Vagina (tissue), 2 donors: ENCODE measurements around the gene RNU5B-1.

ENCODE experiments used
- POLR2A ChIP-seq, 2 donors: fragments of 450-650 bp; IDR thresholded peaks; one replicate each; pipeline ENCODE4 v1.6.1; 2017; ENCODE audit warnings: antibody characterized with exemption in 2 of 2, mild to moderate bottlenecking in 2 of 2, moderate library complexity in 2 of 2
- TF ChIP-seq, protein P1 (sequence below), 3 experiments: fragments of 450-650 bp in 2 of 3; fragments of 200-600 bp in 1 of 3; sonication (generic) in 1 of 3; IDR thresholded peaks; one replicate each; pipeline ENCODE4 v1.5.1; 2017 to 2019; ENCODE audit warnings: antibody characterized with exemption in 3 of 3, mild to moderate bottlenecking in 2 of 3, moderate library complexity in 2 of 3

DNA sequence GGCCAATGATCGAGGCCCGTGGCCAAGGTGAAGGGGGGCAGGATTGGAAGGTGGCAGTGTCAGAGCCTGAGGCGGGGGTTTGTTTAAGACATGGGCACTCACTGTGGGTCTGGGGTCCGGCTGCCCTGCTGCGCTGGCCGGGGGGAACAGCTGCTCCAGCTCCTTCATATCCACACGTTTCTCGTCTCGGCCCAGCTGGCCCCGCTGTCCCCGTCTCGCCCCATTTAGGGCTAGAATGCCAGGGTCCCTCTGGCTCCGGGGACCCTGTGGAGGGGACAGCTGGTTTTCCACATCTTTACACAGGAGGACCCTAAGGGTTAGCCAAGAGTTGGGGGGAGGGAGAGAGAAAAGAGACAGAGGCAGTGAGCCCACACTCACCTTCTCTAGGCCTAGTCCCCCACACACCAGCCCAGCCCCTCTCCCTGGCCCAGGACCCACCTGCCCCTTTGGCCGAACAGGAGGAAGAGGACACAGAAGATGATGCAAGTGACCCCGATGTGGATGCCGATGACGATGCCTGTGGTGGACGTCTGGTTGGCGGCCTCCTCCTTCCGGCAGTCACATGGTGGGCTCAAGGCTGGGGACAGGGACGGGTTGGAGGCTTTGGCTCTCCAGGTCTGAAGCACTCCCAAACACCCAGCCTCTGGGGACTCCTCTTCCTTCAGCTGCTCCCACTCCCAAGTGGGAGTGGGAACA is 25.0 kb downstream of the RNU5B-1 start:
- TF ChIP-seq, protein P1, sequence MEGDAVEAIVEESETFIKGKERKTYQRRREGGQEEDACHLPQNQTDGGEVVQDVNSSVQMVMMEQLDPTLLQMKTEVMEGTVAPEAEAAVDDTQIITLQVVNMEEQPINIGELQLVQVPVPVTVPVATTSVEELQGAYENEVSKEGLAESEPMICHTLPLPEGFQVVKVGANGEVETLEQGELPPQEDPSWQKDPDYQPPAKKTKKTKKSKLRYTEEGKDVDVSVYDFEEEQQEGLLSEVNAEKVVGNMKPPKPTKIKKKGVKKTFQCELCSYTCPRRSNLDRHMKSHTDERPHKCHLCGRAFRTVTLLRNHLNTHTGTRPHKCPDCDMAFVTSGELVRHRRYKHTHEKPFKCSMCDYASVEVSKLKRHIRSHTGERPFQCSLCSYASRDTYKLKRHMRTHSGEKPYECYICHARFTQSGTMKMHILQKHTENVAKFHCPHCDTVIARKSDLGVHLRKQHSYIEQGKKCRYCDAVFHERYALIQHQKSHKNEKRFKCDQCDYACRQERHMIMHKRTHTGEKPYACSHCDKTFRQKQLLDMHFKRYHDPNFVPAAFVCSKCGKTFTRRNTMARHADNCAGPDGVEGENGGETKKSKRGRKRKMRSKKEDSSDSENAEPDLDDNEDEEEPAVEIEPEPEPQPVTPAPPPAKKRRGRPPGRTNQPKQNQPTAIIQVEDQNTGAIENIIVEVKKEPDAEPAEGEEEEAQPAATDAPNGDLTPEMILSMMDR (IDR thresholded peaks at IDR 0.05) = no peak
- TF ChIP-seq POLR2A (IDR thresholded peaks at IDR 0.05) = no peak
